GM18517 (cell line): ENCODE data around the gene GNG13.
"Not testable (repeated sequence)": the region's sequence is repeated elsewhere in the genome, so short reads cannot be mapped to it uniquely, and the experiment has no call there.

Source experiments
- ATAC-seq: cut with Tn5 transposase; IDR thresholded peaks from one replicate; pipeline ENCODE4 v1.9.1; 2021; ENCODE audit warnings: mild to moderate bottlenecking, moderate library complexity; ENCODE audit not compliant: unreplicated experiment

Gene GNG13

GRCh38 chr16:764184-764750 lies 36.3 kb downstream of the GNG13 start:
- no peak for ATAC-seq

- no peak for ATAC-seq
Observed at GRCh38 chr16:763369-764183, 37.0 kb downstream of the GNG13 start.

GRCh38 chr16:762595-763268 lies 37.8 kb downstream of the GNG13 start:
- ATAC-seq, result no peak

- ATAC-seq, result no peak
Observed at GRCh38 chr16:761625-762513, 38.7 kb downstream of the GNG13 start.

- ATAC-seq, result no peak
Observed at GRCh38 chr16:760545-761343, 39.8 kb downstream of the GNG13 start, which contains the start of gene MSLN. MSLN (plus strand) TSS chr16:760734; CDS start chr16:762681, 1,947 bp downstream.

GRCh38 chr16:760065-760464 lies 40.5 kb downstream of the GNG13 start:
- no peak for ATAC-seq

GRCh38 chr16:759110-759910 lies 41.2 kb downstream of the GNG13 start:
- no peak for ATAC-seq

- ATAC-seq, result no peak
Observed at GRCh38 chr16:756428-756827, 44.1 kb downstream of the GNG13 start.

GRCh38 chr16:754656-755055 lies 45.9 kb downstream of the GNG13 start:
- ATAC-seq, result no peak

- ATAC-seq, result not testable (repeated sequence)
Observed at GRCh38 chr16:754121-754607, 46.4 kb downstream of the GNG13 start.

GRCh38 chr16:752007-752312 lies 48.6 kb downstream of the GNG13 start:
- no peak for ATAC-seq

- no peak for ATAC-seq
Observed at GRCh38 chr16:751152-752006, 49.2 kb downstream of the GNG13 start.

GRCh38 chr16:750485-750884 lies 50.0 kb downstream of the GNG13 start:
- ATAC-seq, result no peak

- no peak for ATAC-seq
Observed at GRCh38 chr16:749010-749409, 51.5 kb downstream of the GNG13 start.
